Hematopoietic multipotent progenitor cell treated with erythropoietin and hydrocortisone succinate and interleukin-3 and kit ligand, for 4 days (in vitro differentiated cells): ENCODE results near the gene IKBKE.

Source experiments
- DNase-seq: peaks from one replicate; pipeline ENCODE4 v3.0.0-alpha.2; 2015

Gene IKBKE

DNA sequence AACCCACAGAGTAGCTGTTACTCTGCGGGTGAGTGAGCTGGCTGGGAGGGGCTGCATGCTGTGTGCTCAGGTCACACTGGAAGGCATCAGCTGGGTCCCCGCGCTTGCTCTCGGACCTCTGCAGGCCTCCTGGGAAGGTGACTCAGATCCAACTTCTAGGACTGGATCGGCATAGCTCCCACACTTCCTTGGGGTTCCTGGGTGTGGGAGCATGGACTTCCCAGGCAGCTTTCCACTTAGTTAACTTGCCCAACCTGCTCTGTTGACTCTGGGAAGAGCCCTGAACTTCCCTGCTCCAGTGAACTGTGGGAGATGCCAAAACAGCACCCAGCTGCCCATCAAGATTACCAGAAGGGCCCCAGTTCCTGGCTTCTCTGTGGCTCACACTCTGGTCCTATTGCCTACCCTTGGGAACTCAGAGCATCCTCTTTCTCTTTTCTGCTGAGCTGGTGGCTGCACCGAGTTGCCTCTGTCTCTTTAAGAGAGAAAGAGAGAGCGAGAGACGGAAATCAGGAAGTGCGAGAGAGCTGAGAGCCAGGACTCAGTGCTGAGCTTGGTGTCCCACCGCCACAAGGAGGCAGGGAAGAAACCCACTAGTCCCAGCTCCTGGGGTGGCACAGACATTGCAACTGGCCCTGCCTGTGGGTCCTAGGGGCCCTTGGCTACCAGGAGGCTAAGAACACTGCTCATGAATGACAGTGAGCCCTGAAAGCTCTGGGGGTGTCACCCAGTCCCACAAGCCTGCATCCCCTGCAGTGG, at the start of gene IKBKE:
TSS of gene IKBKE (plus strand) at position 544 of the 759 bp plus-strand sequence. CDS start 2,752 bp downstream, outside the sequence.
- DNase-seq = peak; percentile 93

DNA sequence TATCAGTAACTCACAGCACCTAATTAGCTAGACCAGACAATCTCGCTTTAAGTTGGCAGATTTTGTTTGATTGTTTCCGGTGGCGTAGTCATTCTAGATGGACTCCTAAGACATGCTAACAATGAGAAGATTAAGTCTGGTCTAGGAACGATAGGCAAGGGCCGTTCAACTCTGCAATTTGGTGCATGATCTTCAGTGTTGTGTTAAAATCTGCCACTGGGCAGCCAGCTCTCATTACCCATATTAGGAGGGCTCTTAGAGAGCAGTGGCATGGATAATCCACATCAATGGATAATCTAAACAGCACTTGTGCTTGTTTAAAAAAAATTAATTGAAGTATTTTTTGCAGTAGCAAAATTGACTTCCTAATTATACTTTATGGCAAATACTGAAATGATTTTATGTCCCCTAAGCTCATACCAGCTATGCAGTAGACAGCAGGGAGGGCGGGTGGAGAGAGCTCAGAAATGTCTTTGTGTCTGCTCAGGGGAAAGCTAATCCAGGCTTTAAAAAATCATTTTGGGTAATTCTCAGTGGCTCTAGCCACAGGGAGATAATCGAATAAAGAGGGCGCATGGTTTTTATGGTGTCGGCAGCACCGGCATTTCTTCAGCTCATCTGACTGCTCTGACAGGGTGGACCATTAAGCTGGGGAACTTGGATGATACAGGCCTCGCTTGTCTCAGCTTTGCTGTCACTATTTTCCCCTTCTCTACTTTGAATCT, 48.5 kb upstream of the IKBKE start:
- DNase-seq = no peak

DNA sequence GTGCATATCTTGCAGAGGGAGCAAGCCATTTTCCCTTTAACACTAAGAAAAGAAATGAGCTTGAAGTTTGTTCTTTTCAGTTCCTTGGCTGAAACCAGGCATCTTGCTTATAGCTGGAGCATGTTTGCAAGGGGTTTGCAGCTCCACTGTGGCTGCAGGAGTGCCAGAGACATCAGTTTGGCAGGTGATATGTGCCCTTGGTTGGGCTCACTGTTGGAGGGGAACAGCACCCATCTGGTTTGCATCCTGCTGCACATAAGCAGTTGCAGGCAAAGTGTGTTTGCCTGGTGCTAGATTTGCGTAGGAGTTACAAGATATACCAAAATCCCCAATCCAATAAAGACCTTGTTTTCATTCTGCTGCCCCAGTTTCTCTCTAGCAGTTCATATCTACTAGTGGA, 47.8 kb upstream of the IKBKE start:
- DNase-seq = no peak

DNA sequence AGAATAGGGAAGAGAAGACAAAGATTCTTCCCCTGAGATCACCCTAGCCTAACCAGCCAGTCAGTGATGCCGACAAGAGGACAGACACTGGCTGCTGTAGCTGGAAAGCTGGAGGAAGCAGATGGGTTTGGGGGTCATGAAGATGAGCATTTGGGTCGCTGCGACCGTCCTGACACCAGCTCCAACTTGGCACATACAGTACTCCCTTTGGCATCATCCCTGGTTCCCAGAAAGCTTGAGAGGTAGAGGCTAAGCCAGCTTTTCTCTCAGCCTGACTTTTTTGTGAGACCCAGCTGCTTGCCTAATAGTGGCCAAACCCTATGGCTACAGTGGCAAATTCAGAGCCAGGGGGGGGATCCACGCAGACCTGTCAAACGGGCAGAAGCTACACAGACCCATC, 43.0 kb upstream of the IKBKE start:
- DNase-seq = no peak

DNA sequence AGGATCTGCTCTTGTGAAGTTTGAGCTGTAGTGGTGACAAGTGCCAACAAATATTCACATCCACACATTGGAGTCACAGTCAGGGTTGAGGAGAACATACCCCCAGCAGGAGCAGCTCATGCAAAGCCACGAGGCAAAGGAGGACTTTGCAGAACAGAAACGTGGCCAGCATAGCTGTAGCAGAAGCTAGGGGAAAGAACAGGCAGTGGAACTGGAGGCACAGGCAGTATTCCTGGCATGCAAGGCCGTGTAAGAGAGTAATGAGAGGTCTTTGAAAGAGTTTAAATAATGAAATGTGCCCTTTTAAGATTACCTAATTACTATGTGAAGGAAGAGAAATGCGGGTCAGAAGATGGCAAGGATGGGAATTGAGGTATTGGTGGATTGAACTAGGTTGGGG, 40.9 kb upstream of the IKBKE start:
- no peak for DNase-seq

DNA sequence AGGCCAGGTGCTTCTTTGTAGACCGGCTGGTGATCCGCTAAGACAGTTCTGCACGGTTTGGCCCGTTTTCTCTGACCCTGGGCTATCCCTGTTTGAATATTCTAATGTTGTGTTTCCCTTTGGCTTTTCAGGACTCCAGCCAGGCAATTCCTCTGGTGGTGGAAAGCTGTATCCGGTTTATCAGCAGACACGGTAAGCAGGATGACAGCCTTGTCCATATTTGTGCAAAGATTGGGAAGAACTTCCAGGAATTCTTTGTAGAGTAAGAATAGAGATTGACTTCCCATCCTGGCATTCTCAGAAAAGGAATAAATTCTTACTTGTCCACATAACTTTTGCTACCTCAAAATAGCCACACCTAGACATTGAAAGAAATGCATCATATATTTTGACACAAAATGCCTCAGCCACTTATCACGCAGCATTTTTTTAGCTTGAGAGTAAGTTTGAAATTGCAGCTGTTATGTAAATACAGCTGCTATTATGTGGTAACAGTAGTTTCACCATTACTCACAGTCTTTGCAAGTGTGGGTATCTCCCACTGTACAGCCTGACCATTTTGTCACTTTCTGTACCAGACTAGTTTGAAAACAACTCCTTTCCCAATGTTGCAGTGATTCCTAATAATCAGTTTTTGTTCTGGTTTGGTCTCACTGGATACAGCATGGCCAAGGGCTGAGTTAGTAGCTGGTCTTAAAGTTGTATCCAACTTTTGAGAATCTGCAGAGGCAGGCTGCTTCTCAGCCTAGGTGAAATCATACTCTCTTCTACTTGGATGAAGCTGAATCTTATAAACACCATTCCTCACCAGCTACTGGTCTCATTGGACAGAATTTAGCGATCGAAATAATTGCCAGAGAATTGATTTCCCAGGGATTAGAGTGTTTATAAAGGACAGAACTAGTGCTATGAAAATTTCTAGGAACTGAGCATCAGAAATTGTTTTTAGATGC, 40.0 kb upstream of the IKBKE start:
- DNase-seq = no peak

DNA sequence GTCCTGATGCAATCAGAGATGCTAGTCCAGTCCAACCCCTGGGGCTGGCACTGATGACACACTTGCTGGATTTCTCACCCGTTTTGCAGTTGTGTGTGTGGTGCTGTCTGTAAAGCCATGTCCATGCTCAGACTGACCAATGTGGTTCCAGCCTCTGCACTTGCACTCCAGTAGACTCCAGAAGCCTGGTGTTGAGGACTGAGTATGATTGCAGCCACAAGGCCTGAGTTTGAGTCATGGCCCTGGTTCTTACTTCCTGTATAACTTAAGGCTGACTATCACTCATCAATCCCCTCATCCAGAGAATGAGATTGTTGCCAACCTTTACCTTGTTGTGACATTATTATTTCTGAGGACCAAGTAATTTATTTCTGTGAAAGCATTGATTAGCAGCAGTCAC, 34.8 kb upstream of the IKBKE start:
- no peak for DNase-seq

DNA sequence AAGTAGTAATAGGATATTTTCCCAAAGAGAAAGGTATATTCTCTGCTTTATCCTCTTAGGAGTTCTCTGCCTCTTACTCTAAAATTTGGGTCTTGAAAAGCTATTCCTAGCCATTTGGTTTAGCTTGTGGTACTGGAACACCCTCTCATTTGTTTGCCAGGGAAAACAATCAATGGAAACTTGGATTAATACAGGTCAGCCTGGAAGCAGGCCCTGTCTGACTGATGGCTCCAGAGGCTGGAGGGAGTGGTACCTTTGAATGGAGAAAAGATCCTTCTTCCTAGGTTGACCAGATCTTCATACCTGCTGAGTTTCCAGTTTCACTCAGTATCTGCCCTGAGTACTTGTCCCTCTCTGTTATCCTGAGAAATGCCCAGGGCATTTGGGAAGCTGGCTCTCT, 31.7 kb upstream of the IKBKE start:
- no peak for DNase-seq

DNA sequence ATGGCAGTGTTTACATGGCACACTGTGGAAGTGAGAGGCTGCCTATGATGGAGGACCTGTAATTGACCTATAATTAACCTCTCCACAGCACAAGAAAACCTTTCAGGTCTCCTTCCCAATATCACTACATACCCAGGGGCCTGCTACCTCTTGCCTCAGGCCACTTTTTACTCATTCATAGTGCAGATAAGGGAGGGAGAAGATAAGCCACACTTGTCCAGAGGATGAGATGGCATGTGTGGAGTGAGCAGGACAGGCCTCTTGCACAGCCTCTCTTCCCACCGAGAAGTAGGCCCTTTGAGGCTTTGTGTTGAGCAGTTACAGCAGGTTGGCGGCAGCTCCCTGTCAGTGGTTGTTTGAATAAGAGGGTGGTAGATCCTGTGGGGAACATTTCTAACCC, 31.1 kb upstream of the IKBKE start:
- DNase-seq = no peak

DNA sequence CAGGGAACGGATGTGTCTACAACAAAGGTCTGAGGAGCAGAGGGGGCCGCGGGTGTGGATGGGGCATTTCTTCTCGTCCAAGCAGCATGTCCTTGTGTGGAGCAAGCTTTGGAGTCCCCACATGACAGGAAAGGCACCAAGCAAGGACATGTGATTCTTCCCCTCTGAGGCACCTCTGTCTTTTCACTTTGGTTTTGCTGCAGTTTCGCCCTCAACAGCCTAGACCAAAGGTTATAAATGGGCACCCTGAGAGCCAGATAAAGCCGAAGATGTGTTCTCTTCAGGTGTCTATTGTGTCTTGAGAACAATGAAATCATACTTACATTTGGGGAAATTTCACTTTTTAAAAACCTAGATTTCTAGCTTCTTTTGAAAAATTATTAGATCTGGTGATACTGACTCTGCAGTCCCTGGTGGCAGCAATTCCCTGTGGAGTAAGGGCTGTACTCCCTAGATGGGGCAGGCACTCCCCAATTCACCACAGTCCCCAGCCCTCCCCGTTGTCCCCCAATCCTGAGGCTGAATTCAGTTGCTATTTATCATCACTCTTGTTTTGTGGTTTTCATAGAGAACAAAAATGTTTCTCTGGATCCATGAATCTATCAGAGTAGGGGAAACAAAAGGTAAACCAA, 28.8 kb upstream of the IKBKE start:
- DNase-seq = no peak

DNA sequence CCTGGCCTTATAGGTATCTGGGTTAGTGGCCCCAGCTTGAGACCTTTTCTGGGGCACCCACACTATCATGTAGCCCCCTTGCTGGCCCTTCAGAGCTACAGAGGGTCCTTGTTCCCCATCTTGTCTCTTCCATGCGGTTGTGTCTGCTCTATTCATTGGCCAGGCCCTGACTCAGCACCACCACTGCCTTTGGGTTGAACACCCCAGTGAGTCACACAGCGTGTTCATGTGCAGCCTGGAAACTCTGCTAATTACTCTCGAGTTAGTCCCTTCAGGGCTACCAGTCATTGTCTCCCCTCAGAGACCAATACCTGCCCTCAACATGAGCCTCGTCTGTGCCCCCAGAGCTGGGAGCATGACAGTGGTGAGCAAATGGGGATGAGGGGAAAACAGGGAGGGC, 28.2 kb upstream of the IKBKE start:
- no peak for DNase-seq

DNA sequence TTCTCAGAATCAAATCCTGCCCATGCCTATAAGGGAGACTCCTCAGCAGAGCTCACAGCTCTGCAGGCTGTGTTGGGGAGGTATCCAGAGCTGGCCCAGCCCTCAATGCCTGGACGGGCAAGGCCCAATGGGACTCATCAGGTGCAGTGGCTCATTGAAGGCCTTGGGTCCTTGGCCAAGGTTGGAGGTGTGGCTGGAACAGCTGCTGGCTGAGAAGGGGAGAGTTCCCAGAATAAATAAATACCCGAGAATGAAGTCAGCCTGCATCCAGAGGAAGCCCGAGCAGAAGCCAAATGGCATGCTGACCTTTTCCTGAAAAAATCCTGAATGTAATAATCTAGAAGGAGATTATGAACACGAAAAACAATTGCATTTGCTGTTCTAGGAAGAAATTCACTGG, 25.2 kb upstream of the IKBKE start:
- DNase-seq = no peak

DNA sequence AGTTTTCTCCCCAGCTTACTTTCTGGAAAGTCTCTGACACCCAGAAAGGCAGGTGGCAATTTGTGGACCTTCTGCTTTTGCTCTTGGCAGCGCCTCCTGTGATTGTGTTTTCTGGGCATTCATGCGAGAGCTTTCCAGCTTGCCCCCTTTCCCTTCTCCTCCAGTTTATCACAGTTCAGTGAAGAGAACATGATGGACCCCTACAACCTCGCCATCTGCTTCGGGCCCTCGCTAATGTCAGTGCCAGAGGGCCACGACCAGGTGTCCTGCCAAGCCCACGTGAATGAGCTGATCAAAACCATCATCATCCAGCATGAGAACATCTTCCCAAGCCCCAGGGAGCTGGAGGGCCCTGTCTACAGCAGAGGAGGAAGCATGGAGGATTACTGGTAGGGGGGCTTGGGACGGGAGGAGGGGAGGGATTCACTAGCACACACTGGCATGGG, 24.3 kb upstream of the IKBKE start:
- DNase-seq = no peak

DNA sequence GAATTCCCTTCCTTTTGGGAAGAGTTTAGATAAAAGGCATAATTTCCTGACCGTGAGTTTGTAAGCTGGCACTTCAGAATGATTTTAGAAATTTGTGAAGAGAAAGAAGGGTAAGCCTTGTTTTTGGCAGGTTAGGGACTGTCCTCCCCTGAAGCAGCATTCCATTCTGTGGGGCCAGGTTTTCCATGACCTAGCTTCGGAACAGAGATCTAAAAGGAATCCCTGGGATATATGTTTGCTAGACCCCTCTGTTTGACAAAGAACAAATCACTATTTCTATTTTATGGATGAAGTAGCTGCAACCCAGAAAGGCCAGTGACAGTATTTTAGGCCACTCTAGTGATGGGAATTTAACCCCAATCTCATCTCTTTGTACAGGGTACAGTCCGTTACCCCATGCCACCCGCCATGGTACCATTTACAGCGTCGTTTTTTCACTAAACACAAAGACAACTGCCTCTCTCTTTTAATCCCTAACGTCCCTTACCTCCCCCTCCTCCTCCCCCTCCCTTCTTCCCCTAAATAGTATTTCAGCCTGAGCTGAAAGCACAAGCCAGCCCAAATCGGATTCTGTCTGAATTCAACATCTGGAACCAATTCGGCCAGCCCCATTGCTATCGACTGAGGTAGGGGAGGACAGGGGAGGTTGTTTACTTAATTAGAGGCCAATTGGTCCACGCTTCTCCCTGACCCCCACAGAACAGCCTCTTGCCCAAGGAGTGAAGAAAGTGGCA, 23.4 kb upstream of the IKBKE start:
- DNase-seq = no peak

DNA sequence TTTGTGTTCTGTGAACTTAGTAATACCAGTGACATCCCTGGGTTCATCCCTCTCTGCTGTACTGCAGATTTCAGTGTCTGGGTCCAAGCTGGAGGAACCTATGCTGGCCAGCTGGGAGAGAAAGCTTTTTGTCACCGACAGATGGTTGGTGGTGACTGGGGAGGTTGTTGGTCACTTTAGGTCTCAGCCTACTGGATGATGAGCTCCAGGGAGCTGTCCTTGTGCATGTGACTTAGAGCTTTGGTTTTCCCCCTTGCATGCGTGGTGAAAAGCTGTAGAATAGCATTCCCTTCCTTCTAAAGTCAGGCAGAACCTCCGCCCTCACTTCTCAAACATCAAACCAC, 22.9 kb upstream of the IKBKE start:
- no peak for DNase-seq

DNA sequence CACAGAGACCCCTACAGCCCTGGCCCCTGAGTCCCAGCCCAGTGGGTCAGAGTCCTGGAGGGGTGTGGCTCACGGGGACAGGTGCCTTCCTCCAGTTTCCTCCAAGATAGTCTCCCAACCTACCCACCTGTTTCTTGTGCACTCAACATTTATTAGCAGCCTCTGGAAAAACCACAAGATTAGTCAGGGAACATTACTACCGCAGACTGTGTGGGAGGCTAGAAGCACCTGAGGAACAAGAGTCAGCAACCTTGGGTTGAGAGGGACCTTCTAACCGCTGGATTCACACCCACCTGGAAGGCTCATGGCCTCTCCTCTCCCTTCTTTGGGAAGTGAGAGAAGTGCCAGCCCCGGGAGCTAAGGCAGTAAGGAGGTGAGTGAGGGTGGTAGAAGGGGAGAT, 22.5 kb upstream of the IKBKE start:
- no peak for DNase-seq

DNA sequence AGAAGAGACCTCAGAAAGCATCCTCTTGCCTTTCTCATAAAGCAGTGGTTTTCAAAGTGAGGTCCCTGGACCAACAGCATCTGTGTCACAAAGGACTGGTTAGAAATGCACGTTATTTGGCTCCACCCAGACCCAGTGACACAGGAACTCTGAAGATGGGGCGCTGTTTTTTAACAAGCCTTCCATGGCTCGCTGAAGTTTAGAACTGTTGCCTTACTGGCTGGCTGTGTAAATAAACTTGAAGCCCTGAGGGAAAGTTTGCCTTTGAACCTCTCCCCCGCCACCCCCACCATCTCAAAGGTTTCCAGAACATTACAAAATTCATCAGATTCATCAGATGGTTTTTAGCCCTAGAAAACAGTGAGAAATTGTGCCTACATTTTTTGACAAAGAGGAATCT, 21.8 kb upstream of the IKBKE start:
- DNase-seq = no peak

DNA sequence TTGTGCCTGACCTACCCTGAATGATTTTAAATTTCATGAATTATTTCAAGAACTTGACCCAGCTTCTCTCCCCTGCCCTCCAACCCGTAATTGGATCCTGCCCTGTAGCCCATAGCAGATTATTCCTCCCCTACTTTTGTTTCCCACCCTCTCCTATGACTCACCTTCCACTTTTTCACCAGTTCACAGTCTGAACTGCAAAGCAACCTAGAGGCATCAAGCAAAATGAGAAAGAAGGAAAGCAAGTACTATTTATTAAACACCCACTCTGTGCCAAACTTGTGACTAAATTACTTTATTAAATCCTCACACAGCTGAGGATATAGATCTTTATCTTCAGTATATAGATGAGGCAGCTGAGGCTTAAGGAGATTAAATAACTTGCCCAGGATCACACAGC, 20.7 kb upstream of the IKBKE start:
- DNase-seq = no peak

DNA sequence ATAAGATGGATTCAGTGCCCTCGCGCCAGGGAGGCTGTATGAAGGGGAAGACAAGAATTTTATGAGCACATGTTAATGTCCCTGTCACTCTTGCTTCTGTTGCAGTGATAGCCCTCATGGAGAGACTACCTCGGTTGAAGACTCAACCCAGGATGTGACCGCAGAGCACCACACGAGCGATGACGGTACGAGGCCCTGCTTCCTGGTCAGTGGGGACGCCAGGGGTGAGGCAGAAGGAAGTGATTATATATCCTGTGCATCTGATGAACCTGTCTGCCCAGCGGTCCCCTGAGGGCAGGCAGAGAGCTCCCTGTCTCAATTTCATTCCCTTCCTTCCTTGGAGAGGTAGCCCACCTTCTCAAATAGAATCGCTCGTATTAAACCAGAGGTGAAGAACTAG, 20.0 kb upstream of the IKBKE start:
- no peak for DNase-seq

DNA sequence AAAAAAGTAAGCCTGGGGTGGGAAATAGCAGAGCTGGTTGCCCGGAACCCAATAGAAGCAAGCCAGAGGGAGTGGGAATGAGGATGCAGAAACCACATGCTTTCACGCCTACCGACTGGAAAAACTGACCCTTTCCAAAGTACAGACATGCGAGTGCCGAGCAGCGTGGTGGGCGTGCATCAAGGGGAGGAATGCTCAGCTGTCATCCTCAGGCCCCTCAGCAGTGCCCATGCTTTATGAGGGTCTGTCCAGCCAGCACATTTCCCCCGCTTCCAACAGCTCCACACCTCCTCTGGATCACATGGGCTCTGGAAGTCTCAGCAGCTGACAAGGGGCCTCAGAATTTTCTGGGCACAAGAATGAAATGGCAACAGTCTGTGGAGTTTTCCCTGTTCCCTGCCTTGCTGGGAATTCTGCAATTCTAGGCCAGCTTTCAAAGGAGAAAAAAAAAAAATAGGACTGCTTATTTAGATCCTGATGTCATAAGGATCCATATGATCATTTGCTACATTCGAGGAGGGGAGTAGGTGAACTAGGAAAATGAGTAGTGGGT, 19.1 kb upstream of the IKBKE start:
- DNase-seq = no peak

DNA sequence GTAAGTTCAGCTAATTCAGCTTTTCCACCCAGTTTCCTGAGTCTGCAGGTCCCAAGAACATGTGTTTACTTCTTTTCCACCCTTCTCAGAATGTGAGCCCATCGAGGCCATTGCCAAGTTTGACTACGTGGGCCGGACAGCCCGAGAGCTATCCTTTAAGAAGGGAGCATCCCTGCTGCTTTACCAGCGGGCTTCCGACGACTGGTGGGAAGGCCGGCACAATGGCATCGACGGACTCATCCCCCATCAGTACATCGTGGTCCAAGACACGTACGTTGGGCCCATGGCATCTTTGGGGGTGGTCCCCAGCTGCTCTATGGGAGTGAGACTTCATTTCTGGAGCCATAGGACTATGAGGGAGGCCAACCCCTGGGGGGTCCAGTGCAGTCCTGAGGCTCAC, 17.2 kb upstream of the IKBKE start:
- no peak for DNase-seq

DNA sequence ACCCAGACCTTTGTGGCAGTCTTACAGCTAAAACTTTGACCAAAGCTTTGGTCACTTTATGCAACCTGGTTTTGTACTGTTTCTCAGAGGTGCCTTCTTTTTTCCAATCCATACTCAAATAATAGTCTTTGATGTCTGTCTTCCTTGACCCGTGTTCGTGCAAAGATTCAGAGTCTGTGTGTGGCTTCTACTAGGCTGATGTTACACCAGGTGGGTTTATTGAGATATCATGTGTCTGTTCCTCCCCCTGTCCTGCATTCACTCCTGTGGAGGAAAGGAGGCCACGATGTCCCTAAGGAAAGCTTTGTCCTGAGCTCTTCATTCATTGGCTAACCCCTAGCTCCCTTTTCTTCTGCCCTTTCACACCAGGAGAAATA, 15.0 kb upstream of the IKBKE start:
- no peak for DNase-seq
